Activated CD8-positive, alpha-beta memory T cell treated with anti-CD3 and anti-CD28 coated beads for 36 hours (primary cell): ENCODE results near the gene RAP1GAP2. TPM values are rescaled to one million over a fixed set of nuclear protein-coding genes. Genes with fewer than 3 reads are reported as not detected.
"Not testable (repeated sequence)": the region's sequence is repeated elsewhere in the genome, so short reads cannot be mapped to it uniquely, and the experiment has no call there.

ENCODE experiments used
- CTCF ChIA-PET: fragments of 350-600 bp; sonication (Branson Sonifier 250); formaldehyde crosslinking; loops from one replicate; lab custom pipeline; 2021; ENCODE audit warnings: antibody characterized with exemption; lab: Charles Lee
- POLR2A ChIA-PET: fragments of 350-600 bp; sonication (Branson Sonifier 250); formaldehyde crosslinking; loops from one replicate; lab custom pipeline; 2021; ENCODE audit warnings: antibody characterized with exemption; lab: Charles Lee
- total RNA-seq, 2 experiments: library from RNA; stranded (reverse); gene quantifications; one replicate each; pipeline ENCODE4 v1.2.3, GENCODE V29; 2021

The RAP1GAP2 gene
- total RNA-seq, 2 experiments from 2014 or later = 0.27 to 0.52 TPM

GRCh38 chr17:2863204-2863603 is 67.0 kb downstream of the RAP1GAP2 start:
- ChIA-PET POLR2A (no interaction called here), CTCF (interaction anchor here (0.7 to 2.6 kb wide), 3 partner anchors 12 to 22 kb away, joined by 3 to 8 read pairs (median 6); no protein-coding TSS in a partner anchor)

- POLR2A ChIA-PET = no interaction called here
- CTCF ChIA-PET = interaction anchor here (2.6 kb wide), 1 partner anchor 17 kb away, joined by 8 read pairs; no protein-coding TSS in a partner anchor
Measured at GRCh38 chr17:2865228-2865627, 69.0 kb downstream of the RAP1GAP2 start.

- POLR2A ChIA-PET = no interaction called here
- CTCF ChIA-PET = no interaction called here
Measured at GRCh38 chr17:2867441-2868424, 71.5 kb downstream of the RAP1GAP2 start.

- POLR2A ChIA-PET = no interaction called here
- CTCF ChIA-PET = no interaction called here
Measured at GRCh38 chr17:2869604-2870003, 73.4 kb downstream of the RAP1GAP2 start.

- ChIA-PET CTCF (no interaction called here), POLR2A (no interaction called here)
Measured at GRCh38 chr17:2871205-2871604, 75.0 kb downstream of the RAP1GAP2 start.

- CTCF ChIA-PET = no interaction called here
- POLR2A ChIA-PET = no interaction called here
Measured at GRCh38 chr17:2871720-2872119, 75.5 kb downstream of the RAP1GAP2 start.

GRCh38 chr17:2872282-2872681 is 76.0 kb downstream of the RAP1GAP2 start:
- ChIA-PET POLR2A (no interaction called here), CTCF (no interaction called here)

- ChIA-PET POLR2A (no interaction called here), CTCF (no interaction called here)
Measured at GRCh38 chr17:2874189-2874686, 78.0 kb downstream of the RAP1GAP2 start.

- POLR2A ChIA-PET = no interaction called here
- CTCF ChIA-PET = no interaction called here
Measured at GRCh38 chr17:2875608-2876007, 79.4 kb downstream of the RAP1GAP2 start.

- ChIA-PET CTCF (no interaction called here), POLR2A (no interaction called here)
Measured at GRCh38 chr17:2876467-2876866, 80.2 kb downstream of the RAP1GAP2 start.

- CTCF ChIA-PET = no interaction called here
- POLR2A ChIA-PET = no interaction called here
Measured at GRCh38 chr17:2878751-2879254, 82.6 kb downstream of the RAP1GAP2 start.

GRCh38 chr17:2880050-2880449 is 83.8 kb downstream of the RAP1GAP2 start:
- ChIA-PET POLR2A (no interaction called here), CTCF (no interaction called here)

GRCh38 chr17:2881295-2881694 is 85.1 kb downstream of the RAP1GAP2 start:
- CTCF ChIA-PET = no interaction called here
- POLR2A ChIA-PET = interaction anchor here (0.7 kb wide), 1 partner anchor 237 kb away, joined by 3 read pairs; no protein-coding TSS in a partner anchor

- POLR2A ChIA-PET = no interaction called here
- CTCF ChIA-PET = no interaction called here
Measured at GRCh38 chr17:2883544-2884213, 87.4 kb downstream of the RAP1GAP2 start.

GRCh38 chr17:2885733-2886132 is 89.5 kb downstream of the RAP1GAP2 start:
- ChIA-PET POLR2A (no interaction called here), CTCF (interaction anchor here (1.2 kb wide), 1 partner anchor 23 kb away, joined by 3 read pairs; no protein-coding TSS in a partner anchor)

GRCh38 chr17:2888326-2888725 is 92.1 kb downstream of the RAP1GAP2 start:
- POLR2A ChIA-PET = no interaction called here
- CTCF ChIA-PET = interaction anchor here (0.7 kb wide), 1 partner anchor 24 kb away, joined by 3 read pairs; no protein-coding TSS in a partner anchor

- ChIA-PET CTCF (no interaction called here), POLR2A (no interaction called here)
Measured at GRCh38 chr17:2889256-2889655, 93.0 kb downstream of the RAP1GAP2 start.

GRCh38 chr17:2890778-2891177 is 94.5 kb downstream of the RAP1GAP2 start:
- POLR2A ChIA-PET = not testable (repeated sequence)
- CTCF ChIA-PET = interaction anchor here (1.3 kb wide), 1 partner anchor 36 kb away, joined by 3 read pairs; no protein-coding TSS in a partner anchor

GRCh38 chr17:2892305-2892971 is 96.2 kb downstream of the RAP1GAP2 start:
- ChIA-PET CTCF (interaction anchor here (0.7 kb wide), 1 partner anchor 839 kb away, joined by 7 read pairs; no protein-coding TSS in a partner anchor), POLR2A (interaction anchor here (0.6 kb wide), 1 partner anchor 55 kb away, joined by 3 read pairs; no protein-coding TSS in a partner anchor)
